ENCODE data around the gene ARMC6. TPM values are rescaled to one million over a fixed set of nuclear protein-coding genes. Genes with fewer than 3 reads are reported as not detected.

Gene ARMC6
- total RNA-seq, 1 donor from 2014 or later: 44.9 TPM

- no peak overlapping the region for H3K4me3 Mint-ChIP-seq (ENCODE audit: low read depth)
- intact Hi-C loops (cut with micrococcal nuclease): no loop called here
- no peaks in the 10 kb centered on the region for H3K27me3 Mint-ChIP-seq (ENCODE audit: low read depth)
- H3K4me1 Mint-ChIP-seq (ENCODE audit: low read depth): no peaks in the 10 kb centered on the region
- no peak for DNase-seq (ENCODE audit: low spot score)
- no peaks in the 10 kb centered on the region for H3K36me3 Mint-ChIP-seq (ENCODE audit: low read depth)
- H3K27ac Mint-ChIP-seq: no peak overlapping the region
- H3K9me3 Mint-ChIP-seq: no peaks in the 10 kb centered on the region
Measured at GRCh38 chr19:19076476-19076875, 43.1 kb downstream of the ARMC6 start.

- no peaks in the 10 kb centered on the region for H3K27me3 Mint-ChIP-seq (ENCODE audit: low read depth)
- intact Hi-C loops (cut with micrococcal nuclease): no loop called here
- no peak overlapping the region for H3K27ac Mint-ChIP-seq
- H3K9me3 Mint-ChIP-seq: no peaks in the 10 kb centered on the region
- DNase-seq (ENCODE audit: low spot score): no peak
- no peak overlapping the region for H3K4me3 Mint-ChIP-seq (ENCODE audit: low read depth)
- H3K36me3 Mint-ChIP-seq (ENCODE audit: low read depth): no peaks in the 10 kb centered on the region
- no peaks in the 10 kb centered on the region for H3K4me1 Mint-ChIP-seq (ENCODE audit: low read depth)
Measured at GRCh38 chr19:19077103-19077502, 43.7 kb downstream of the ARMC6 start.

GRCh38 chr19:19078801-19079200 is 45.4 kb downstream of the ARMC6 start:
- no peak overlapping the region for H3K27ac Mint-ChIP-seq
- H3K4me3 Mint-ChIP-seq (ENCODE audit: low read depth): no peak overlapping the region
- H3K36me3 Mint-ChIP-seq (ENCODE audit: low read depth): no peaks in the 10 kb centered on the region
- no peaks in the 10 kb centered on the region for H3K9me3 Mint-ChIP-seq
- intact Hi-C loops (cut with micrococcal nuclease): no loop called here
- DNase-seq (ENCODE audit: low spot score): no peak
- no peaks in the 10 kb centered on the region for H3K4me1 Mint-ChIP-seq (ENCODE audit: low read depth)
- no peaks in the 10 kb centered on the region for H3K27me3 Mint-ChIP-seq (ENCODE audit: low read depth)

GRCh38 chr19:19079571-19079970 is 46.2 kb downstream of the ARMC6 start:
- H3K36me3 Mint-ChIP-seq (ENCODE audit: low read depth): no peaks in the 10 kb centered on the region
- no peaks in the 10 kb centered on the region for H3K9me3 Mint-ChIP-seq

GRCh38 chr19:19081642-19082151 is 48.3 kb downstream of the ARMC6 start:
- intact Hi-C loops (cut with micrococcal nuclease): no loop called here
- Mint-ChIP-seq H3K4me3 (ENCODE audit: low read depth) (no peak overlapping the region), H3K27ac (no peak overlapping the region), H3K4me1 (ENCODE audit: low read depth) (no peaks in the 10 kb centered on the region), H3K36me3 (ENCODE audit: low read depth) (no peaks in the 10 kb centered on the region), H3K27me3 (ENCODE audit: low read depth) (no peaks in the 10 kb centered on the region), H3K9me3 (no peaks in the 10 kb centered on the region)
- no peak for DNase-seq (ENCODE audit: low spot score)

More at GRCh38 chr19:19079571-19079970, 46.2 kb downstream of the ARMC6 start:
- Mint-ChIP-seq H3K4me3 (ENCODE audit: low read depth) (no peak overlapping the region), H3K27ac (no peak overlapping the region), H3K27me3 (ENCODE audit: low read depth) (no peaks in the 10 kb centered on the region), H3K4me1 (ENCODE audit: low read depth) (no peaks in the 10 kb centered on the region)
- DNase-seq (ENCODE audit: low spot score): no peak
- intact Hi-C loops (cut with micrococcal nuclease): no loop called here

- Mint-ChIP-seq H3K27me3 (ENCODE audit: low read depth) (no peaks in the 10 kb centered on the region), H3K4me3 (ENCODE audit: low read depth) (no peak overlapping the region), H3K4me1 (ENCODE audit: low read depth) (no peaks in the 10 kb centered on the region), H3K9me3 (no peaks in the 10 kb centered on the region), H3K36me3 (ENCODE audit: low read depth) (no peaks in the 10 kb centered on the region), H3K27ac (no peak overlapping the region)
- intact Hi-C loops (cut with micrococcal nuclease): no loop called here
- DNase-seq (ENCODE audit: low spot score): no peak
Measured at GRCh38 chr19:19083413-19084178, 50.2 kb downstream of the ARMC6 start.

- Mint-ChIP-seq H3K27ac (no peak overlapping the region), H3K4me3 (ENCODE audit: low read depth) (no peak overlapping the region), H3K27me3 (ENCODE audit: low read depth) (no peaks in the 10 kb centered on the region), H3K4me1 (ENCODE audit: low read depth) (no peaks in the 10 kb centered on the region), H3K9me3 (no peaks in the 10 kb centered on the region), H3K36me3 (ENCODE audit: low read depth) (no peaks in the 10 kb centered on the region)
- no peak for DNase-seq (ENCODE audit: low spot score)
- intact Hi-C loops (cut with micrococcal nuclease): no loop called here
Measured at GRCh38 chr19:19087676-19088075, 54.3 kb downstream of the ARMC6 start.

GRCh38 chr19:19094513-19094912 is 61.1 kb downstream of the ARMC6 start:
- Mint-ChIP-seq H3K36me3 (ENCODE audit: low read depth) (no peaks in the 10 kb centered on the region), H3K27me3 (ENCODE audit: low read depth) (no peaks in the 10 kb centered on the region), H3K4me3 (ENCODE audit: low read depth) (no peak overlapping the region), H3K4me1 (ENCODE audit: low read depth) (no peaks in the 10 kb centered on the region), H3K9me3 (no peaks in the 10 kb centered on the region), H3K27ac (no peak overlapping the region)
- DNase-seq (ENCODE audit: low spot score): no peak
- intact Hi-C loops (cut with micrococcal nuclease): no loop called here

GRCh38 chr19:19095691-19096090 is 62.3 kb downstream of the ARMC6 start:
- DNase-seq (ENCODE audit: low spot score): no peak
- no peak overlapping the region for H3K4me3 Mint-ChIP-seq (ENCODE audit: low read depth)
- intact Hi-C loops (cut with micrococcal nuclease): no loop called here
- no peaks in the 10 kb centered on the region for H3K9me3 Mint-ChIP-seq
- H3K36me3 Mint-ChIP-seq (ENCODE audit: low read depth): no peaks in the 10 kb centered on the region
- no peak overlapping the region for H3K27ac Mint-ChIP-seq
- H3K27me3 Mint-ChIP-seq (ENCODE audit: low read depth): no peaks in the 10 kb centered on the region
- no peaks in the 10 kb centered on the region for H3K4me1 Mint-ChIP-seq (ENCODE audit: low read depth)

GRCh38 chr19:19096641-19097627 is 63.5 kb downstream of the ARMC6 start:
- Mint-ChIP-seq H3K4me3 (ENCODE audit: low read depth) (no peak overlapping the region), H3K9me3 (no peaks in the 10 kb centered on the region), H3K36me3 (ENCODE audit: low read depth) (no peaks in the 10 kb centered on the region), H3K27ac (no peak overlapping the region), H3K4me1 (ENCODE audit: low read depth) (no peaks in the 10 kb centered on the region), H3K27me3 (ENCODE audit: low read depth) (no peaks in the 10 kb centered on the region)
- intact Hi-C loops (cut with micrococcal nuclease): no loop called here
- no peak for DNase-seq (ENCODE audit: low spot score)

- intact Hi-C loops (cut with micrococcal nuclease): no loop called here
- no peaks in the 10 kb centered on the region for H3K4me1 Mint-ChIP-seq (ENCODE audit: low read depth)
Measured at GRCh38 chr19:19098084-19098702, 64.8 kb downstream of the ARMC6 start.

GRCh38 chr19:19098703-19099632 is 65.6 kb downstream of the ARMC6 start:
- H3K36me3 Mint-ChIP-seq (ENCODE audit: low read depth): no peaks in the 10 kb centered on the region
- H3K27me3 Mint-ChIP-seq (ENCODE audit: low read depth): no peaks in the 10 kb centered on the region
- H3K9me3 Mint-ChIP-seq: no peaks in the 10 kb centered on the region
- intact Hi-C loops (cut with micrococcal nuclease): no loop called here
- no peak overlapping the region for H3K4me3 Mint-ChIP-seq (ENCODE audit: low read depth)
- H3K4me1 Mint-ChIP-seq (ENCODE audit: low read depth): no peaks in the 10 kb centered on the region
- DNase-seq (ENCODE audit: low spot score): no peak
- H3K27ac Mint-ChIP-seq: no peak overlapping the region

More at GRCh38 chr19:19098084-19098702, 64.8 kb downstream of the ARMC6 start:
- Mint-ChIP-seq H3K27me3 (ENCODE audit: low read depth) (no peaks in the 10 kb centered on the region), H3K27ac (no peak overlapping the region), H3K9me3 (no peaks in the 10 kb centered on the region), H3K4me3 (ENCODE audit: low read depth) (no peak overlapping the region), H3K36me3 (ENCODE audit: low read depth) (no peaks in the 10 kb centered on the region)
- no peak for DNase-seq (ENCODE audit: low spot score)
